Measurements from ENCODE around the gene PSMC6. TPM values are rescaled to one million over a fixed set of nuclear protein-coding genes. Genes with fewer than 3 reads are reported as not detected.

Gene PSMC6
- total and polyA plus RNA-seq, 2 of the 13 experiments (the other 11 are each of a cell fraction or from before 2014, with no cell fraction given): 90.0 to 210 TPM

DNA sequence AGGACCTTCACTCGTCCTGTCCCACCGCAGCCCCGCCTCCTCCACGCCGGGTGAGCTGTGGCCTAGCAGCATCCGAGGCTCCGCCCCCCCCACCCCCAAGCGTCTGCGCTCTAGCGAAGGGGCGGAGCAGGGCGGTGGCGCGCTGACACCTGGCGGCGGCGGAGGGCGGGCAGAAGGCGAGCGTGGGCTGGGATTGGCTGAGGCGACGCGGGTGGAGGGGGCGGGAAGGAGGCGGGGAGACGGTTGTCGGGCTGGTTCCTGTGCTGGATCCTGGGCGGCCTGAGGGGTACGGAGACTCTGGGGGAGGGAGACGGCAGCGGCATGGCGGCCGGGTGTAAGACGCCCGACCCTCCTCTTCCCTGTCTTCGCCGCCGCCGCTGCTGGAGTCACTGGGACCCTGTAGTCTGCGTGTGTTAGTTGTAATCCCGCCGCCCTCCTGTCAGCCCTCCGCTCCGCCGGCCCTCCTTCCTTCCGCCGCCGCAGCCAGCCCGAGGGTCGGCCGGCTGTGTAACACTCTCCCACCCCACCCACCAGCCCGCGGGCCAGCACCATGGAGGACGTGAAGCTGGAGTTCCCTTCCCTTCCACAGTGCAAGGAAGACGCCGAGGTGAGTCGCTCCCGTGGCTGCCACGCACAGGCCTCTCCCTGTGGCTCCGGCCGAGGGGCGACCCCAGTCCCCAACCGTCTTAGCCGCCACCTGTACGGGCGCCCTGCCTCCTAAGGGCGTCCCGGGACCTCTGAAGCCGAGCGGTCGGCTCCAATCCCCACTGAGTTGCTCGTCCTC, 23.1 kb downstream of the PSMC6 start, which contains the start of gene STYX (continued):
- TF ChIP-seq, protein P1, sequence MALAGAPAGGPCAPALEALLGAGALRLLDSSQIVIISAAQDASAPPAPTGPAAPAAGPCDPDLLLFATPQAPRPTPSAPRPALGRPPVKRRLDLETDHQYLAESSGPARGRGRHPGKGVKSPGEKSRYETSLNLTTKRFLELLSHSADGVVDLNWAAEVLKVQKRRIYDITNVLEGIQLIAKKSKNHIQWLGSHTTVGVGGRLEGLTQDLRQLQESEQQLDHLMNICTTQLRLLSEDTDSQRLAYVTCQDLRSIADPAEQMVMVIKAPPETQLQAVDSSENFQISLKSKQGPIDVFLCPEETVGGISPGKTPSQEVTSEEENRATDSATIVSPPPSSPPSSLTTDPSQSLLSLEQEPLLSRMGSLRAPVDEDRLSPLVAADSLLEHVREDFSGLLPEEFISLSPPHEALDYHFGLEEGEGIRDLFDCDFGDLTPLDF (CRISPR knock-in tag; IDR thresholded peaks at IDR 0.05): peak; percentile 59; the same call in 1 of the 2 replicates
- peak; percentile 82 for TF ChIP-seq TBX3 (IDR thresholded peaks at IDR 0.05; ENCODE audit: borderline replicate concordance)
- TF ChIP-seq KLF6 (CRISPR knock-in tag; IDR thresholded peaks at IDR 0.05): peak; percentile 55; the same call in 1 of the 2 replicates
- TF ChIP-seq SIX4 (CRISPR knock-in tag; IDR thresholded peaks at IDR 0.05): no peak
- TF ChIP-seq, protein P2, sequence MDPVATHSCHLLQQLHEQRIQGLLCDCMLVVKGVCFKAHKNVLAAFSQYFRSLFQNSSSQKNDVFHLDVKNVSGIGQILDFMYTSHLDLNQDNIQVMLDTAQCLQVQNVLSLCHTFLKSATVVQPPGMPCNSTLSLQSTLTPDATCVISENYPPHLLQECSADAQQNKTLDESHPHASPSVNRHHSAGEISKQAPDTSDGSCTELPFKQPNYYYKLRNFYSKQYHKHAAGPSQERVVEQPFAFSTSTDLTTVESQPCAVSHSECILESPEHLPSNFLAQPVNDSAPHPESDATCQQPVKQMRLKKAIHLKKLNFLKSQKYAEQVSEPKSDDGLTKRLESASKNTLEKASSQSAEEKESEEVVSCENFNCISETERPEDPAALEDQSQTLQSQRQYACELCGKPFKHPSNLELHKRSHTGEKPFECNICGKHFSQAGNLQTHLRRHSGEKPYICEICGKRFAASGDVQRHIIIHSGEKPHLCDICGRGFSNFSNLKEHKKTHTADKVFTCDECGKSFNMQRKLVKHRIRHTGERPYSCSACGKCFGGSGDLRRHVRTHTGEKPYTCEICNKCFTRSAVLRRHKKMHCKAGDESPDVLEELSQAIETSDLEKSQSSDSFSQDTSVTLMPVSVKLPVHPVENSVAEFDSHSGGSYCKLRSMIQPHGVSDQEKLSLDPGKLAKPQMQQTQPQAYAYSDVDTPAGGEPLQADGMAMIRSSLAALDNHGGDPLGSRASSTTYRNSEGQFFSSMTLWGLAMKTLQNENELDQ (CRISPR knock-in tag; IDR thresholded peaks at IDR 0.05; ENCODE audit: borderline replicate concordance): no peak
- 0 out of 2 replicates have a peak, but pooled peaks have one; percentile 44 for TF ChIP-seq ZNF607 (CRISPR knock-in tag; IDR thresholded peaks at IDR 0.05; ENCODE audit: borderline replicate concordance)
- TF ChIP-seq, protein P3, sequence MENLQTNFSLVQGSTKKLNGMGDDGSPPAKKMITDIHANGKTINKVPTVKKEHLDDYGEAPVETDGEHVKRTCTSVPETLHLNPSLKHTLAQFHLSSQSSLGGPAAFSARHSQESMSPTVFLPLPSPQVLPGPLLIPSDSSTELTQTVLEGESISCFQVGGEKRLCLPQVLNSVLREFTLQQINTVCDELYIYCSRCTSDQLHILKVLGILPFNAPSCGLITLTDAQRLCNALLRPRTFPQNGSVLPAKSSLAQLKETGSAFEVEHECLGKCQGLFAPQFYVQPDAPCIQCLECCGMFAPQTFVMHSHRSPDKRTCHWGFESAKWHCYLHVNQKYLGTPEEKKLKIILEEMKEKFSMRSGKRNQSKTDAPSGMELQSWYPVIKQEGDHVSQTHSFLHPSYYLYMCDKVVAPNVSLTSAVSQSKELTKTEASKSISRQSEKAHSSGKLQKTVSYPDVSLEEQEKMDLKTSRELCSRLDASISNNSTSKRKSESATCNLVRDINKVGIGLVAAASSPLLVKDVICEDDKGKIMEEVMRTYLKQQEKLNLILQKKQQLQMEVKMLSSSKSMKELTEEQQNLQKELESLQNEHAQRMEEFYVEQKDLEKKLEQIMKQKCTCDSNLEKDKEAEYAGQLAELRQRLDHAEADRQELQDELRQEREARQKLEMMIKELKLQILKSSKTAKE (CRISPR knock-in tag; IDR thresholded peaks at IDR 0.05; ENCODE audit: borderline replicate concordance): no peak
- TF ChIP-seq, protein P4, sequence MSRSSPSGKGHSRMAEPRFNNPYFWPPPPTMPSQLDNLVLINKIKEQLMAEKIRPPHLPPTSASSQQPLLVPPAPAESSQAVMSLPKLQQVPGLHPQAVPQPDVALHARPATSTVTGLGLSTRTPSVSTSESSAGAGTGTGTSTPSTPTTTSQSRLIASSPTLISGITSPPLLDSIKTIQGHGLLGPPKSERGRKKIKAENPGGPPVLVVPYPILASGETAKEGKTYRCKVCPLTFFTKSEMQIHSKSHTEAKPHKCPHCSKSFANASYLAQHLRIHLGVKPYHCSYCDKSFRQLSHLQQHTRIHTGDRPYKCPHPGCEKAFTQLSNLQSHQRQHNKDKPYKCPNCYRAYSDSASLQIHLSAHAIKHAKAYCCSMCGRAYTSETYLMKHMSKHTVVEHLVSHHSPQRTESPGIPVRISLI (CRISPR knock-in tag; IDR thresholded peaks at IDR 0.05; ENCODE audit: borderline replicate concordance): no peak
- TF ChIP-seq FOXA3 (CRISPR knock-in tag; IDR thresholded peaks at IDR 0.05): peak; percentile 23; the same call in 1 of the 2 replicates
- TF ChIP-seq CBX5 (CRISPR knock-in tag; IDR thresholded peaks at IDR 0.05; ENCODE audit: borderline replicate concordance): no peak; the same call in 1 of the 2 replicates
- TF ChIP-seq, protein P5, sequence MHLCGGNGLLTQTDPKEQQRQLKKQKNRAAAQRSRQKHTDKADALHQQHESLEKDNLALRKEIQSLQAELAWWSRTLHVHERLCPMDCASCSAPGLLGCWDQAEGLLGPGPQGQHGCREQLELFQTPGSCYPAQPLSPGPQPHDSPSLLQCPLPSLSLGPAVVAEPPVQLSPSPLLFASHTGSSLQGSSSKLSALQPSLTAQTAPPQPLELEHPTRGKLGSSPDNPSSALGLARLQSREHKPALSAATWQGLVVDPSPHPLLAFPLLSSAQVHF (CRISPR knock-in tag; IDR thresholded peaks at IDR 0.05): no peak
- no peak for TF ChIP-seq ZNF572 (CRISPR knock-in tag; IDR thresholded peaks at IDR 0.05)
- TF ChIP-seq ZSCAN31 (CRISPR knock-in tag; IDR thresholded peaks at IDR 0.05; ENCODE audit: low read depth): peak; percentile 65; the same call in 1 of the 2 replicates
- 0 out of 2 replicates have a peak, but pooled peaks have one; percentile 53 for TF ChIP-seq ZNF616 (CRISPR knock-in tag; IDR thresholded peaks at IDR 0.05; ENCODE audit: low read depth)
- peak; percentile 56; the same call in 1 of the 2 replicates for TF ChIP-seq ZSCAN21 (CRISPR knock-in tag; IDR thresholded peaks at IDR 0.05; ENCODE audit: borderline replicate concordance)
- no peak for TF ChIP-seq ZNF841 (CRISPR knock-in tag; IDR thresholded peaks at IDR 0.05; ENCODE audit: borderline replicate concordance)
- no peak for TF ChIP-seq KLF13 (CRISPR knock-in tag; IDR thresholded peaks at IDR 0.05)
- TF ChIP-seq ARNTL (CRISPR knock-in tag; IDR thresholded peaks at IDR 0.05): 0 out of 2 replicates have a peak, but pooled peaks have one; percentile 10

All from HepG2 (cell line).